GM23248 (cell line): ENCODE measurements around the gene EIF4G3.

Source experiments
- EZH2 ChIP-seq: fragments of 200-600 bp; sonication (generic); IDR thresholded peaks from 2 replicates; pipeline ENCODE4 v1.6.1; 2018; ENCODE audit warnings: antibody characterized with exemption, mild to moderate bottlenecking; ENCODE audit not compliant: insufficient read depth, poor library complexity, severe bottlenecking
- EZH2phosphoT487 ChIP-seq: fragments of 200-600 bp; sonication (generic); IDR thresholded peaks from 2 replicates; pipeline ENCODE4 v1.6.1; 2018; ENCODE audit warnings: antibody characterized with exemption, moderate library complexity, mild to moderate bottlenecking, low read depth; ENCODE audit not compliant: insufficient read depth

GRCh38 chr1:20998826-20999225 is 177.9 kb downstream of the EIF4G3 start:
- no peak for TF ChIP-seq EZH2phosphoT487
- no peak for TF ChIP-seq EZH2
